H1 (cell line): ENCODE results near the gene METTL14. TPM values are rescaled to one million over a fixed set of nuclear protein-coding genes. Genes with fewer than 3 reads are reported as not detected.

Experiments
- CTCF ChIA-PET: fragments of 300-600 bp; sonication (Branson Sonifier 250); formaldehyde crosslinking; loops from one replicate; lab custom pipeline; 2021; ENCODE audit not compliant: partially characterized antibody; lab: Charles Lee
- POLR2A ChIA-PET: fragments of 300-600 bp; sonication (Branson Sonifier 250); formaldehyde crosslinking; loops from one replicate; lab custom pipeline; 2021; ENCODE audit warnings: inconsistent platforms; ENCODE audit not compliant: partially characterized antibody; lab: Charles Lee
- DNase-seq, 2 experiments: peaks; one replicate each; pipeline versions ENCODE4 v3.0.0 to v3.0.0-alpha.2; 2010 to 2022; ENCODE audit warnings: low spot score in 2 of 2, low read depth in 1 of 2, mixed read lengths in 1 of 2
- FAIRE-seq: peaks from 2 replicates; lab custom pipeline; 2011; peaks lifted over from hg19 to GRCh38; lab: Jason Lieb, UNC
- H2AFZ ChIP-seq: 2 replicates; pipeline ENCODE4 v1.8.1; 2012; ENCODE audit warnings: low read length, inconsistent platforms
- H2AK5ac ChIP-seq: 2 replicates; pipeline ENCODE4 v1.6.1; 2013; ENCODE audit warnings: low read depth, low read length
- H2BK120ac ChIP-seq: replicated peaks from 2 replicates; pipeline ENCODE3; 2013; ENCODE audit warnings: low read depth, low read length, inconsistent platforms
- H2BK12ac ChIP-seq: 2 replicates; pipeline ENCODE4 v1.6.1; 2013; ENCODE audit warnings: low read depth, low read length
- H2BK15ac ChIP-seq: 2 replicates; pipeline ENCODE4 v1.6.1; 2013; ENCODE audit warnings: low read length
- H2BK20ac ChIP-seq: 2 replicates; pipeline ENCODE4 v1.6.1; 2013; ENCODE audit warnings: low read length
- H2BK5ac ChIP-seq: 2 replicates; pipeline ENCODE4 v1.6.1; 2013; ENCODE audit warnings: low read depth, low read length
- H3K14ac ChIP-seq: 2 replicates; pipeline ENCODE4 v1.6.1; 2013; ENCODE audit warnings: inconsistent platforms; ENCODE audit not compliant: insufficient read length
- H3K18ac ChIP-seq: 2 replicates; pipeline ENCODE4 v1.6.1; 2013; ENCODE audit warnings: low read length; ENCODE audit errors: extremely low read depth
- H3K23ac ChIP-seq: 2 replicates; pipeline ENCODE4 v1.6.1; 2013; ENCODE audit warnings: inconsistent platforms; ENCODE audit not compliant: insufficient read length
- H3K23me2 ChIP-seq: 2 replicates; pipeline ENCODE4 v1.6.1; 2013; ENCODE audit warnings: low read depth, low read length
- H3K27ac ChIP-seq: 2 replicates; pipeline ENCODE4 v1.6.1; 2011; ENCODE audit warnings: low read depth, low read length, inconsistent platforms
- H3K27me3 ChIP-seq, 4 experiments: replicated peaks in 1 of 4; 1 replicate in 1 of 4; 2 replicates in 3 of 4; pipeline versions ENCODE4 v1.6.1 to v1.8.1; 2011 to 2013; ENCODE audit warnings: low read length in 3 of 4, mild to moderate bottlenecking in 3 of 4, inconsistent platforms in 2 of 4, mixed read lengths in 2 of 4, moderate library complexity in 1 of 4; ENCODE audit not compliant: control insufficient read depth in 3 of 4, insufficient read depth in 3 of 4; ENCODE audit errors: extremely low read depth in 1 of 4
- H3K36me3 ChIP-seq, 4 experiments: 2 replicates each; pipeline versions ENCODE4 v1.6.1 to v1.8.1; 2011 to 2013; ENCODE audit warnings: mild to moderate bottlenecking in 4 of 4, low read length in 3 of 4, moderate library complexity in 2 of 4, control low read depth in 1 of 4, inconsistent platforms in 1 of 4; ENCODE audit not compliant: insufficient read depth in 4 of 4, control insufficient read depth in 2 of 4
- H3K4ac ChIP-seq: replicated peaks from 2 replicates; pipeline ENCODE3; 2013; ENCODE audit warnings: low read length, low read depth, mixed read lengths, inconsistent platforms; ENCODE audit not compliant: insufficient read length
- H3K4me1 ChIP-seq, 4 experiments: replicated peaks in 1 of 4; 1 replicate in 1 of 4; 2 replicates in 3 of 4; pipeline versions ENCODE4 v1.6.1 to v1.8.1; 2011 to 2013; ENCODE audit warnings: low read length in 3 of 4, inconsistent platforms in 2 of 4, mixed read lengths in 1 of 4; ENCODE audit not compliant: insufficient read depth in 4 of 4, control insufficient read depth in 3 of 4
- H3K4me2 ChIP-seq, 2 experiments: 2 replicates each; pipeline versions ENCODE4 v1.6.1 to v1.8.1; 2011 to 2013; ENCODE audit warnings: low read depth in 2 of 2, low read length in 2 of 2, control low read depth in 1 of 2, inconsistent platforms in 1 of 2, mild to moderate bottlenecking in 1 of 2; ENCODE audit not compliant: insufficient read depth in 1 of 2
- H3K4me3 ChIP-seq, 4 experiments: fragments of 200-600, 300-600 bp in 1 of 4; sonication (generic), shearing (Covaris generic), sonication (Bioruptor Twin) in 1 of 4; 2 replicates each; pipeline versions ENCODE4 v1.5.1 to v1.8.1; 2011 to 2016; ENCODE audit warnings: low read length in 4 of 4, low read depth in 3 of 4, control low read depth in 2 of 4, inconsistent platforms in 2 of 4, mild to moderate bottlenecking in 2 of 4, mixed read lengths in 1 of 4, moderate library complexity in 1 of 4; ENCODE audit not compliant: insufficient read depth in 2 of 4; ENCODE audit errors: extremely low read depth in 1 of 4
- H3K56ac ChIP-seq: replicated peaks from 2 replicates; pipeline ENCODE3; 2013; ENCODE audit warnings: low read depth, mild to moderate bottlenecking, mixed read lengths, low read length, inconsistent platforms; ENCODE audit not compliant: insufficient read length
- H3K79me1 ChIP-seq: 2 replicates; pipeline ENCODE4 v1.6.1; 2013; ENCODE audit warnings: low read depth, low read length, control low read depth
- H3K79me2 ChIP-seq, 2 experiments: 2 replicates each; pipeline versions ENCODE4 v1.6.1 to v1.8.1; 2012 to 2013; ENCODE audit warnings: low read length in 2 of 2, mild to moderate bottlenecking in 2 of 2, inconsistent platforms in 1 of 2; ENCODE audit not compliant: insufficient read depth in 2 of 2, control insufficient read depth in 1 of 2
- H3K9ac ChIP-seq, 4 experiments: replicated peaks in 1 of 4; 1 replicate in 1 of 4; 2 replicates in 3 of 4; pipeline versions ENCODE4 v1.6.1 to v1.8.1; 2011 to 2013; ENCODE audit warnings: low read depth in 3 of 4, low read length in 3 of 4, control low read depth in 2 of 4, mild to moderate bottlenecking in 2 of 4, moderate library complexity in 2 of 4, inconsistent platforms in 1 of 4; ENCODE audit errors: extremely low read depth in 1 of 4
- H3K9me3 ChIP-seq, 2 experiments: 2 replicates each; pipeline versions ENCODE4 v1.6.1 to v1.8.1; 2012 to 2013; ENCODE audit warnings: mild to moderate bottlenecking in 2 of 2, moderate library complexity in 2 of 2, control low read depth in 1 of 2, inconsistent platforms in 1 of 2, low read depth in 1 of 2, low read length in 1 of 2, mixed read lengths in 1 of 2; ENCODE audit not compliant: insufficient read depth in 2 of 2
- H4K20me1 ChIP-seq, 2 experiments: replicated peaks in 1 of 2; 2 replicates each; pipeline versions ENCODE3 to v1.8.1; 2011 to 2013; ENCODE audit warnings: inconsistent platforms in 2 of 2, low read length in 2 of 2, mild to moderate bottlenecking in 1 of 2; ENCODE audit not compliant: insufficient read depth in 2 of 2, control insufficient read depth in 1 of 2
- H4K5ac ChIP-seq: 2 replicates; pipeline ENCODE4 v1.6.1; 2013; ENCODE audit warnings: low read length, low read depth, mixed read lengths, inconsistent platforms; ENCODE audit not compliant: insufficient read length
- H4K8ac ChIP-seq: 2 replicates; pipeline ENCODE4 v1.8.0; 2013; ENCODE audit warnings: mild to moderate bottlenecking, moderate library complexity, low read length, inconsistent platforms; ENCODE audit not compliant: insufficient read depth; ENCODE audit errors: extremely low read depth
- H4K91ac ChIP-seq: replicated peaks from 2 replicates; pipeline ENCODE3; 2013; ENCODE audit warnings: low read length, mixed read lengths, inconsistent platforms; ENCODE audit not compliant: insufficient read length
- ASH2L ChIP-seq: fragments of 200-600, 300-600 bp; sonication (generic); IDR thresholded peaks from one replicate; pipeline ENCODE4 v1.7.1; 2017; ENCODE audit warnings: low read length
- CBX8 ChIP-seq: fragments of 300-800, 300-1000 bp; sonication (generic); IDR thresholded peaks from 2 replicates; pipeline ENCODE4 v1.7.1; 2016; ENCODE audit warnings: low read depth, low read length, borderline replicate concordance
- CTBP2 ChIP-seq: IDR thresholded peaks from 2 replicates; pipeline ENCODE4 v1.7.0; 2011; ENCODE audit warnings: borderline replicate concordance, mild to moderate bottlenecking, moderate library complexity, mixed read lengths, low read length; ENCODE audit not compliant: insufficient read depth, insufficient read length
- E2F6 ChIP-seq: IDR thresholded peaks from 2 replicates; pipeline ENCODE4 v1.6.1; 2012; ENCODE audit warnings: inconsistent platforms
- EP300 ChIP-seq, 2 experiments: IDR thresholded peaks; 1 replicate in 1 of 2; 2 replicates in 1 of 2; pipeline ENCODE4 v1.6.1; 2011 to 2012; ENCODE audit warnings: low read depth in 2 of 2, low read length in 2 of 2, mild to moderate bottlenecking in 2 of 2, borderline replicate concordance in 1 of 2, inconsistent platforms in 1 of 2, moderate library complexity in 1 of 2
- JUND ChIP-seq: IDR thresholded peaks from 2 replicates; pipeline ENCODE4 v1.6.1; 2011; ENCODE audit warnings: mild to moderate bottlenecking, improper control_type of control experiment, low read length
- KDM4A ChIP-seq: IDR thresholded peaks from one replicate; pipeline ENCODE4 v1.7.1; 2012; ENCODE audit warnings: low read depth, mild to moderate bottlenecking, moderate library complexity, low read length, inconsistent platforms; ENCODE audit not compliant: severe bottlenecking
- MAFK ChIP-seq: IDR thresholded peaks from 2 replicates; pipeline ENCODE4 v1.6.1; 2012; ENCODE audit warnings: low read depth, mild to moderate bottlenecking, improper control_type of control experiment, low read length
- PHF8 ChIP-seq: fragments of 200-600 bp; sonication (generic); conservative IDR thresholded peaks from 2 replicates; pipeline ENCODE4 v1.7.1; 2012; ENCODE audit warnings: low read depth, mild to moderate bottlenecking, inconsistent platforms, low read length, moderate library complexity
- POLR2AphosphoS5 ChIP-seq: IDR thresholded peaks from 2 replicates; pipeline ENCODE4 v1.6.1; 2011; ENCODE audit warnings: low read depth, low read length
- SUZ12 ChIP-seq: fragments of 200-600 bp; sonication (generic); IDR thresholded peaks from 2 replicates; pipeline ENCODE4 v1.6.1; 2012; ENCODE audit warnings: mild to moderate bottlenecking, inconsistent platforms, low read length, moderate library complexity, mixed read lengths
- TAF7 ChIP-seq: optimal IDR thresholded peaks from 2 replicates; pipeline ENCODE3; 2011; ENCODE audit warnings: low read depth, mild to moderate bottlenecking, inconsistent platforms, low read length, moderate library complexity, borderline replicate concordance
- TCF12 ChIP-seq: IDR thresholded peaks from 2 replicates; pipeline ENCODE4 v1.6.1; 2011; ENCODE audit warnings: low read depth, mild to moderate bottlenecking, low read length
- YY1 ChIP-seq: IDR thresholded peaks from 2 replicates; pipeline ENCODE4 v1.6.1; 2011; ENCODE audit warnings: low read depth, mild to moderate bottlenecking, low read length
- WGBS, 2 experiments: shearing (Covaris generic) in 1 of 2; methylation state at CpG; one replicate each; pipeline versions ENCODE4 v1.1.6 to v1.1.7; 2013 to 2015; ENCODE audit warnings: low lambda C conversion rate in 2 of 2, mixed read lengths in 2 of 2, inconsistent platforms in 1 of 2, low coverage in 1 of 2, missing lambda C conversion rate in 1 of 2; ENCODE audit not compliant: insufficient replicate concordance in 2 of 2, insufficient coverage in 1 of 2, insufficient read length in 1 of 2; ENCODE audit errors: extremely low coverage in 1 of 2, missing lambda C conversion rate in 1 of 2; 5-methylcytosine and 5-hydroxymethylcytosine counted together
- polyA plus RNA-seq, 7 experiments: library from polyadenylated mRNA; depleted of rRNA in 3 of 7; stranded (reverse) in 5 of 7; unstranded in 2 of 7; fragments of >200 nt in 5 of 7; fragments of 200-250 nt in 2 of 7; gene quantifications; 1 replicate in 5 of 7; 2 replicates in 1 of 7; 4 replicates in 1 of 7; pipeline versions ENCODE4 v1.2.1 to v1.2.3, GENCODE V29; 2011 to 2013; ENCODE audit warnings: missing spikeins in 2 of 7, mixed read lengths in 2 of 7
- total RNA-seq: library from RNA; stranded (reverse); fragmentation: NEBNext Ultra II Directional; extraction: Animal tissue kit (Norgen Biotek cat#: 25700); gene quantifications from 2 replicates; pipeline ENCODE4 v1.2.1, GENCODE V29; 2021

METTL14 gene
- total and polyA plus RNA-seq, 2 of the 8 experiments (the other 6 are each of a cell fraction or from before 2014, with no cell fraction given), result 8.8 to 57.3 TPM

- Histone ChIP-seq H3K4me2 (no peak overlapping the region), H4K5ac (no peak overlapping the region), H3K79me1 (no peaks in the 10 kb centered on the region), H3K4me3 (no peak overlapping the region), H3K56ac (no peak overlapping the region), H3K9ac (peak overlapping the region in 1 of 4 experiments; percentile 34; a peak in 1 of 7 replicates), H3K4me1 (no peaks in the 10 kb centered on the region), H3K23me2 (no peaks in the 10 kb centered on the region), H3K9me3 (no peaks in the 10 kb centered on the region), H3K4ac (no peak overlapping the region), H2AK5ac (no peak overlapping the region), H4K91ac (no peak overlapping the region), H3K23ac (no peak overlapping the region), H3K27ac (no peak overlapping the region), H3K14ac (no peak overlapping the region), H3K18ac (no peak overlapping the region), H2BK20ac (no peak overlapping the region), H2BK15ac (no peak overlapping the region), H3K27me3 (no peaks in the 10 kb centered on the region), H2AFZ (no peak overlapping the region), H2BK12ac (no peak overlapping the region), H4K8ac (no peak overlapping the region), H3K36me3 (peaks cover 14 to 52% (median 36%) of the 10 kb centered on the region in 4 experiments), H4K20me1 (no peaks in the 10 kb centered on the region), H2BK120ac (no peak overlapping the region), H3K79me2 (no peaks in the 10 kb centered on the region), H2BK5ac (no peak overlapping the region)
- ChIA-PET CTCF (interaction anchor here (1.6 to 2.6 kb wide), 2 partner anchors 9 to 153 kb away, joined by 5 to 7 read pairs; no protein-coding TSS in a partner anchor), POLR2A (no interaction called here)
- WGBS, 2 experiments, result 94% methylated on average over 3 of the region's 3 CpGs; no CpG with 5 or more reads in 1 of the 2 experiments
- DNase-seq (no peak), FAIRE-seq (no peak)
- no peak for TF ChIP-seq MAFK
- no peak for TF ChIP-seq PHF8
- TF ChIP-seq POLR2AphosphoS5, result no peak
- TF ChIP-seq CTBP2, result no peak
- no peak for TF ChIP-seq TAF7
- no peak for TF ChIP-seq EP300 (IDR thresholded peaks at IDR 0.05; ENCODE audit: borderline replicate concordance in 1 of 2, low read depth in 2 of 2, low read length in 2 of 2)
- TF ChIP-seq YY1, result no peak
- no peak for TF ChIP-seq TCF12
- TF ChIP-seq CBX8, result no peak
- TF ChIP-seq KDM4A, result no peak
- no peak for TF ChIP-seq ASH2L
- TF ChIP-seq SUZ12, result no peak
- no peak for TF ChIP-seq E2F6
- no peak for TF ChIP-seq JUND
Measured at GRCh38 chr4:118738090-118738489, 52.9 kb downstream of the METTL14 start.
